Keratinocyte (primary cell): ENCODE data around the gene GNPDA2. TPM values are rescaled to one million over a fixed set of nuclear protein-coding genes. Genes with fewer than 3 reads are reported as not detected.

Experiments
- DNase-seq: peaks from one replicate; pipeline ENCODE4 v3.0.0-alpha.2; 2011; ENCODE audit warnings: low read depth, missing footprints, low spot score
- FAIRE-seq: peaks from 2 replicates; lab custom pipeline; 2011; peaks lifted over from hg19 to GRCh38; lab: Jason Lieb, UNC
- H2AFZ ChIP-seq: 2 replicates; pipeline ENCODE4 v1.6.0; 2012; ENCODE audit warnings: low read length, control low read depth, inconsistent platforms; ENCODE audit not compliant: control insufficient read depth
- H3K27ac ChIP-seq: 2 replicates; pipeline ENCODE4 v1.5.1; 2011; ENCODE audit warnings: low read length; ENCODE audit not compliant: control insufficient read depth, insufficient read depth
- H3K27me3 ChIP-seq: 3 replicates; pipeline ENCODE4 v1.6.0; 2011; ENCODE audit warnings: low read length; ENCODE audit not compliant: control insufficient read depth, insufficient read depth; ENCODE audit errors: extremely low read depth
- H3K36me3 ChIP-seq, 2 experiments: 2 replicates in 1 of 2; 3 replicates in 1 of 2; pipeline ENCODE4 v1.5.1; 2011; ENCODE audit warnings: low read length in 2 of 2, mild to moderate bottlenecking in 1 of 2; ENCODE audit not compliant: control insufficient read depth in 2 of 2, insufficient read depth in 2 of 2; ENCODE audit errors: extremely low read depth in 1 of 2
- H3K4me1 ChIP-seq: 3 replicates; pipeline ENCODE4 v1.5.1; 2011; ENCODE audit warnings: low read length; ENCODE audit not compliant: control insufficient read depth, insufficient read depth; ENCODE audit errors: extremely low read depth
- H3K4me2 ChIP-seq: 3 replicates; pipeline ENCODE4 v1.6.0; 2011; ENCODE audit warnings: low read depth, low read length; ENCODE audit not compliant: control insufficient read depth, insufficient read depth; ENCODE audit errors: extremely low read depth
- H3K4me3 ChIP-seq, 3 experiments: fragments of 200-600 bp in 1 of 3; sonication (generic) in 1 of 3; 2 replicates in 2 of 3; 3 replicates in 1 of 3; pipeline ENCODE4 v1.5.1; 2011 to 2016; ENCODE audit warnings: low read length in 3 of 3, mild to moderate bottlenecking in 3 of 3, control low read depth in 2 of 3, inconsistent platforms in 1 of 3, low read depth in 1 of 3, mixed read lengths in 1 of 3, mixed run types in 1 of 3, moderate library complexity in 1 of 3; ENCODE audit not compliant: control insufficient read depth in 2 of 3, insufficient read depth in 2 of 3; ENCODE audit errors: extremely low read depth in 1 of 3
- H3K79me2 ChIP-seq: 2 replicates; pipeline ENCODE4 v1.6.0; 2012; ENCODE audit warnings: low read length; ENCODE audit not compliant: control insufficient read depth, insufficient read depth
- H3K9ac ChIP-seq: 3 replicates; pipeline ENCODE4 v1.6.0; 2011; ENCODE audit warnings: low read length; ENCODE audit not compliant: control insufficient read depth, insufficient read depth; ENCODE audit errors: extremely low read depth
- H3K9me1 ChIP-seq: 3 replicates; pipeline ENCODE4 v1.6.0; 2011; ENCODE audit warnings: low read length; ENCODE audit not compliant: control insufficient read depth, insufficient read depth; ENCODE audit errors: extremely low read depth
- H3K9me3 ChIP-seq: 2 replicates; pipeline ENCODE4 v1.5.1; 2012; ENCODE audit warnings: low read depth, low read length; ENCODE audit not compliant: control insufficient read depth
- H4K20me1 ChIP-seq: 3 replicates; pipeline ENCODE4 v1.6.0; 2011; ENCODE audit warnings: low read length; ENCODE audit not compliant: control insufficient read depth, insufficient read depth; ENCODE audit errors: extremely low read depth
- EZH2 ChIP-seq: IDR thresholded peaks from one replicate; pipeline ENCODE4 v1.6.1; 2012; ENCODE audit warnings: inconsistent platforms, mild to moderate bottlenecking, low read length, moderate library complexity
- dilution Hi-C: fragments of 300-500 bp; cut with MboI; formaldehyde crosslinking; loops from one replicate; pipeline ENCODE4 v1.7.0; 2020; ENCODE audit warnings: low sequenced_read_pairs; ENCODE audit not compliant: extremely low pct_ligation_motif_present
- polyA plus RNA-seq, 5 experiments: library from polyadenylated mRNA; depleted of rRNA in 3 of 5; stranded (reverse) in 3 of 5; stranded (forward) in 1 of 5; unstranded in 1 of 5; fragments of >200 nt; gene quantifications; 1 replicate in 1 of 5; 2 replicates in 3 of 5; 3 replicates in 1 of 5; pipeline versions ENCODE4 v1.2.1 to v1.2.3, GENCODE V29; 2011 to 2012; ENCODE audit warnings: missing spikeins in 2 of 5, low read depth in 1 of 5, low replicate concordance in 1 of 5
- TF ChIP-seq, protein P1 (sequence below), 3 experiments: IDR thresholded peaks in 1 of 3; conservative IDR thresholded peaks in 1 of 3; optimal IDR thresholded peaks in 1 of 3; 2 replicates in 2 of 3; 3 replicates in 1 of 3; pipeline versions ENCODE3 to v1.5.1; 2011; ENCODE audit warnings: low read length in 3 of 3, mild to moderate bottlenecking in 3 of 3, moderate library complexity in 2 of 3, control low read depth in 1 of 3, inconsistent platforms in 1 of 3; ENCODE audit not compliant: insufficient read depth in 2 of 3; ENCODE audit errors: extremely low read depth in 1 of 3

The GNPDA2 gene
- polyA plus RNA-seq, 1 donor (not counting 4 experiments of a cell fraction or from before 2014, with no cell fraction given), result 22.6 TPM

- Histone ChIP-seq H3K27ac (no peak overlapping the region), H3K9ac (no peak overlapping the region), H3K36me3 (no peaks in the 10 kb centered on the region), H3K9me3 (no peaks in the 10 kb centered on the region), H3K9me1 (no peaks in the 10 kb centered on the region), H3K27me3 (no peaks in the 10 kb centered on the region), H3K79me2 (peaks cover 34% of the 10 kb centered on the region), H2AFZ (peak overlapping the region; percentile 3), H3K4me1 (peaks cover 15% of the 10 kb centered on the region), H4K20me1 (no peaks in the 10 kb centered on the region), H3K4me2 (peak overlapping the region; percentile 98), H3K4me3 (peak overlapping the region in 1 of 3 experiments; percentile 95)
- FAIRE-seq, result no peak
- TF ChIP-seq EZH2, result no peak
- TF ChIP-seq, protein P1, sequence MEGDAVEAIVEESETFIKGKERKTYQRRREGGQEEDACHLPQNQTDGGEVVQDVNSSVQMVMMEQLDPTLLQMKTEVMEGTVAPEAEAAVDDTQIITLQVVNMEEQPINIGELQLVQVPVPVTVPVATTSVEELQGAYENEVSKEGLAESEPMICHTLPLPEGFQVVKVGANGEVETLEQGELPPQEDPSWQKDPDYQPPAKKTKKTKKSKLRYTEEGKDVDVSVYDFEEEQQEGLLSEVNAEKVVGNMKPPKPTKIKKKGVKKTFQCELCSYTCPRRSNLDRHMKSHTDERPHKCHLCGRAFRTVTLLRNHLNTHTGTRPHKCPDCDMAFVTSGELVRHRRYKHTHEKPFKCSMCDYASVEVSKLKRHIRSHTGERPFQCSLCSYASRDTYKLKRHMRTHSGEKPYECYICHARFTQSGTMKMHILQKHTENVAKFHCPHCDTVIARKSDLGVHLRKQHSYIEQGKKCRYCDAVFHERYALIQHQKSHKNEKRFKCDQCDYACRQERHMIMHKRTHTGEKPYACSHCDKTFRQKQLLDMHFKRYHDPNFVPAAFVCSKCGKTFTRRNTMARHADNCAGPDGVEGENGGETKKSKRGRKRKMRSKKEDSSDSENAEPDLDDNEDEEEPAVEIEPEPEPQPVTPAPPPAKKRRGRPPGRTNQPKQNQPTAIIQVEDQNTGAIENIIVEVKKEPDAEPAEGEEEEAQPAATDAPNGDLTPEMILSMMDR (optimal IDR thresholded peaks at IDR 0.05 in 1 of 3, IDR thresholded peaks at IDR 0.05 in 1 of 3, conservative IDR thresholded peaks at IDR 0.05 in 1 of 3; ENCODE audit: extremely low read depth in 1 of 3, insufficient read depth in 2 of 3, low read length in 3 of 3), result no peak
- dilution Hi-C loops, result no loop called here
- DNase-seq, result no peak
Observed at GRCh38 chr4:44727471-44727870, 1.1 kb upstream of the GNPDA2 start.

GRCh38 chr4:44725726-44726037 lies 674 bp downstream of the GNPDA2 start:
- peak; percentile 51 for FAIRE-seq
- Histone ChIP-seq H3K4me2 (peak overlapping the region; percentile 98), H3K9me3 (no peaks in the 10 kb centered on the region), H3K9me1 (no peaks in the 10 kb centered on the region), H3K4me3 (peak overlapping the region; percentile 72 to 95 (median 94)), H3K9ac (peak overlapping the region; percentile 84), H3K79me2 (peaks cover 42% of the 10 kb centered on the region), H3K36me3 (no peaks in the 10 kb centered on the region), H2AFZ (peak overlapping the region; percentile 99), H3K4me1 (peaks cover 23% of the 10 kb centered on the region), H4K20me1 (no peaks in the 10 kb centered on the region), H3K27me3 (no peaks in the 10 kb centered on the region), H3K27ac (peak overlapping the region; percentile 46)
- TF ChIP-seq, protein P1 (optimal IDR thresholded peaks at IDR 0.05 in 1 of 3, IDR thresholded peaks at IDR 0.05 in 1 of 3, conservative IDR thresholded peaks at IDR 0.05 in 1 of 3; ENCODE audit: extremely low read depth in 1 of 3, insufficient read depth in 2 of 3, low read length in 3 of 3), result no peak
- no peak for TF ChIP-seq EZH2
- dilution Hi-C loops, result no loop called here
- DNase-seq, result no peak
